ENCODE results near the gene NPLOC4.

DNA sequence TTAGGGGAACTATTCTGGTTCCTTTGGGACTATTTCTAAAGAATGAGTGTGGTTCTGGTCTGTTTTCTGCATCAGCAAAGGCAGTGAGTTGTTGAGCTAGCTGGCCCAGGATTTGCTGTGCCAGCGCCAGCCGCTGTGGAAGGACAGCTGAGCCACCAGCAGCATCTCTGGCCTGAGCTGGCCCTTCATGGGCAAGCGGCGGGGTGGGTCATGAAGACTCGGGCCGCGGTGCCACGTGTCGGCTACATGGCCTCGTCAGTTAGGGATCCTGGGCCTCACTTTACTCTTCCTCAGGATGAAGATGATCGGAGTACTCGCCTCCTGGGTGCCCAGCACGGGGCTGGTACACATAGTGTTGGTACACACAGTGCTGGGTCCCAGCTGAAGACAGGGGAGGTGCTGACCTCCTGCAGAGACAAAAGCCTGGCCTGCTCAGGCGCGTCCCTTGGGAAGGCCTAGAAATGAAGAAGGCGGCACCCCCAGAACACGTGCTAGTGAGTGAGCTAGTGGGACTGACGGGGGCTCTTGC is 66.9 kb downstream of the NPLOC4 start:
- TF ChIP-seq SMC3 (IDR thresholded peaks at IDR 0.05; ENCODE audit: low read length) (no peak), RBAK (CRISPR knock-in tag; IDR thresholded peaks at IDR 0.05) (no peak), NPAS2 (CRISPR knock-in tag; IDR thresholded peaks at IDR 0.05; ENCODE audit: borderline replicate concordance) (no peak), POLR2AphosphoS5 (IDR thresholded peaks at IDR 0.05; ENCODE audit: low read depth, low read length) (no peak), ZSCAN22 (CRISPR knock-in tag; IDR thresholded peaks at IDR 0.05) (no peak), ZFAT (CRISPR knock-in tag; conservative IDR thresholded peaks at IDR 0.05) (no peak), EHMT2 (IDR thresholded peaks at IDR 0.05; ENCODE audit: borderline replicate concordance, low read depth, low read length) (no peak), POLR2A (IDR thresholded peaks at IDR 0.05; ENCODE audit: insufficient read depth in 1 of 2, low read depth in 2 of 2, low read length in 2 of 2) (no peak), CTCF (CRISPR knock-in tag; IDR thresholded peaks at IDR 0.05) (no peak), ZNF326 (CRISPR knock-in tag; IDR thresholded peaks at IDR 0.05; ENCODE audit: borderline replicate concordance) (no peak), ZNF264 (CRISPR knock-in tag; IDR thresholded peaks at IDR 0.05) (no peak), ZSCAN29 (CRISPR knock-in tag; conservative IDR thresholded peaks at IDR 0.05) (no peak)

All from HepG2 (cell line).